B cell (primary cell): ENCODE results near the gene SYNJ2. TPM values are rescaled to one million over a fixed set of nuclear protein-coding genes. Genes with fewer than 3 reads are reported as not detected.

Experiments used
- ATAC-seq: fragments of 200-7000 bp; cut with Tn5 transposase; one replicate; pipeline ENCODE4 v1.10.0; 2021; ENCODE audit warnings: low read depth, mild to moderate bottlenecking, moderate number of reproducible peaks, moderate library complexity
- CTCF ChIA-PET: fragments of 350-600 bp; sonication (Branson Sonifier 250); formaldehyde crosslinking; loops from one replicate; lab custom pipeline; 2021; ENCODE audit warnings: antibody characterized with exemption, inconsistent platforms; lab: Charles Lee
- POLR2A ChIA-PET: fragments of 350-600 bp; sonication (Branson Sonifier 250); formaldehyde crosslinking; loops from one replicate; lab custom pipeline; 2021; ENCODE audit warnings: antibody characterized with exemption; lab: Charles Lee
- DNase-seq: peaks from one replicate; pipeline ENCODE4 v3.0.0; 2013
- H2AFZ ChIP-seq: 2 replicates; pipeline ENCODE4 v1.6.1; 2012; ENCODE audit warnings: mild to moderate bottlenecking, low read depth, low read length; ENCODE audit not compliant: insufficient read depth, poor library complexity, severe bottlenecking
- H3K27ac ChIP-seq, 2 donors: 1 replicate in 1 of 2; 2 replicates in 1 of 2; pipeline ENCODE4 v1.5.1; 2012 to 2013; ENCODE audit warnings: low read length in 2 of 2, mild to moderate bottlenecking in 2 of 2, moderate library complexity in 1 of 2
- H3K27me3 ChIP-seq, 4 experiments: fragments of 200-600 bp in 1 of 4; sonication (generic) in 1 of 4; replicated peaks in 1 of 4; 1 replicate in 2 of 4; 2 replicates in 2 of 4; pipeline versions ENCODE4 v1.6.1 to v1.7.0; 2013 to 2016; ENCODE audit warnings: low read length in 3 of 4, mild to moderate bottlenecking in 2 of 4, mixed read lengths in 1 of 4, moderate library complexity in 1 of 4; ENCODE audit not compliant: insufficient read depth in 4 of 4, control insufficient read depth in 3 of 4; ENCODE audit errors: control extremely low read depth in 1 of 4
- H3K36me3 ChIP-seq, 2 experiments: replicated peaks in 1 of 2; 1 replicate in 1 of 2; 2 replicates in 1 of 2; pipeline versions ENCODE4 v1.6.1 to v1.7.1; 2013; ENCODE audit warnings: low read length in 1 of 2; ENCODE audit not compliant: insufficient read depth in 2 of 2, control insufficient read depth in 1 of 2; ENCODE audit errors: control extremely low read depth in 1 of 2, extremely low read depth in 1 of 2
- H3K4me1 ChIP-seq, 2 donors: fragments of 200-600 bp in 1 of 2; sonication (generic) in 1 of 2; 1 replicate in 1 of 2; 2 replicates in 1 of 2; pipeline versions ENCODE4 v1.5.1 to v1.6.1; 2013 to 2017; ENCODE audit warnings: low read length in 2 of 2; ENCODE audit not compliant: control insufficient read depth in 2 of 2, insufficient read depth in 2 of 2
- H3K4me2 ChIP-seq: replicated peaks from 2 replicates; pipeline ENCODE3; 2012; ENCODE audit warnings: mild to moderate bottlenecking, low read depth, low read length; ENCODE audit not compliant: poor library complexity, severe bottlenecking
- H3K4me3 ChIP-seq, 5 experiments: fragments of 200-600 bp in 1 of 5; sonication (generic) in 1 of 5; 1 replicate in 3 of 5; 2 replicates in 2 of 5; pipeline versions ENCODE4 v1.5.1 to v1.7.0; 2011 to 2016; ENCODE audit warnings: low read length in 4 of 5, mild to moderate bottlenecking in 4 of 5, low read depth in 2 of 5, control low read depth in 1 of 5, moderate library complexity in 1 of 5; ENCODE audit not compliant: insufficient read depth in 1 of 5; ENCODE audit errors: control extremely low read depth in 1 of 5, extremely low read depth in 1 of 5
- H3K79me2 ChIP-seq: fragments of 200-600 bp; sonication (generic); one replicate; pipeline ENCODE4 v1.6.0; 2016; ENCODE audit warnings: low read length; ENCODE audit not compliant: control insufficient read depth, insufficient read depth
- H3K9ac ChIP-seq: fragments of 200-600 bp; sonication (generic); 2 replicates; pipeline ENCODE4 v1.6.1; 2017; ENCODE audit warnings: mild to moderate bottlenecking, low read length, moderate library complexity
- H3K9me3 ChIP-seq, 3 donors: one replicate each; pipeline versions ENCODE4 v1.6.1 to v1.7.1; 2013; ENCODE audit warnings: low read length in 2 of 3; ENCODE audit not compliant: control insufficient read depth in 2 of 3, insufficient read depth in 1 of 3; ENCODE audit errors: control extremely low read depth in 1 of 3
- H4K20me1 ChIP-seq: 2 replicates; pipeline ENCODE4 v1.6.0; 2012; ENCODE audit warnings: mild to moderate bottlenecking, low read length; ENCODE audit not compliant: insufficient read depth, control insufficient read depth, poor library complexity, severe bottlenecking
- H3K27ac Mint-ChIP-seq: one replicate; pipeline ENCODE4 v1.8.0; 2021; ENCODE audit warnings: mixed read lengths
- H3K27me3 Mint-ChIP-seq: one replicate; pipeline ENCODE4 v1.8.0; 2021; ENCODE audit warnings: mixed read lengths
- H3K4me1 Mint-ChIP-seq: one replicate; pipeline ENCODE4 v1.8.0; 2021; ENCODE audit warnings: mixed read lengths
- H3K4me3 Mint-ChIP-seq: one replicate; pipeline ENCODE4 v1.8.0; 2021; ENCODE audit warnings: mixed read lengths
- H3K9me3 Mint-ChIP-seq: one replicate; pipeline ENCODE4 v1.8.0; 2022; ENCODE audit warnings: mixed read lengths; ENCODE audit not compliant: insufficient read depth
- EZH2 ChIP-seq: IDR thresholded peaks from 2 replicates; pipeline ENCODE4 v1.6.1; 2012; ENCODE audit warnings: borderline replicate concordance, low read depth, mild to moderate bottlenecking, moderate library complexity, low read length; ENCODE audit not compliant: insufficient read depth, poor library complexity, severe bottlenecking
- WGBS: methylation state at CpG from one replicate; pipeline ENCODE4 v1.1.5; 2013; ENCODE audit warnings: missing lambda C conversion rate; ENCODE audit not compliant: insufficient coverage; 5-methylcytosine and 5-hydroxymethylcytosine counted together
- intact Hi-C: fragments of 100-400 bp; cut with micrococcal nuclease; formaldehyde crosslinking; loops from one replicate; pipeline ENCODE4 v1.10.0; 2022
- polyA plus RNA-seq: library from polyadenylated mRNA; depleted of rRNA; stranded (reverse); fragments of >200 nt; gene quantifications from 2 replicates; pipeline ENCODE4 v1.2.3, GENCODE V29; 2012
- total RNA-seq, 2 donors: library from RNA; stranded (reverse); fragments of 120-200 nt in 1 of 2; gene quantifications; 1 replicate in 1 of 2; 2 replicates in 1 of 2; pipeline versions ENCODE4 v1.2.3 to v1.2.4, GENCODE V29; 2013 to 2022
- TF ChIP-seq, protein P1 (sequence below): fragments of 200-600 bp; IDR thresholded peaks from one replicate; pipeline ENCODE4 v1.8.0; 2022; ENCODE audit warnings: antibody characterized with exemption, mild to moderate bottlenecking

SYNJ2 gene
- total and polyA plus RNA-seq, 2 donors (not counting 1 experiment from before 2014, with no cell fraction given), result 5.2 to 11.4 TPM

DNA sequence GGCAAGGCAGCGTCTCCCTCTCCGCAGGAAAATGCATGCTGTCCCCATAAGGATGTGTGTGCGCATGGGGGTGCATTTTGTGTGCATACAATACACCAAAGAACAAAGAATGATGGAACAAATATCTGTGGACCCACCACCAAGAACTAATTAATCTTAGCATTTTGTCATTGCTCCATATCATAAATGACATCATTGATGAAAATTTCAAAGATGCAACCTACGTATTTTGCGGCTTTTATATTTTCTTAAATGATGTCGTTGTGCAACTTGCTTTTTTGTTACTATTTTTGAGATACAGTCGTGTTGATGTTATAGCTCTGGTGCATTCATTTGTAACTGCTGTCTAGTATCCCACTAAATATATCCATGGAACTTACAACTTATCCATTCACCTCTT, 96.7 kb downstream of the SYNJ2 start:
- Histone ChIP-seq H3K4me1 (no peaks in the 10 kb centered on the region), H3K4me2 (no peak overlapping the region), H3K36me3 (peaks cover 3 to 22% of the 10 kb centered on the region in 2 experiments), H2AFZ (no peak overlapping the region), H4K20me1 (no peaks in the 10 kb centered on the region), H3K27me3 (no peaks in the 10 kb centered on the region), H3K79me2 (no peaks in the 10 kb centered on the region), H3K9me3 (no peaks in the 10 kb centered on the region), H3K4me3 (no peak overlapping the region), H3K27ac (no peak overlapping the region), H3K9ac (no peak overlapping the region)
- H3K9me3 Mint-ChIP-seq, result no peaks in the 10 kb centered on the region
- WGBS, result 100% methylated on average over 1 of the region's 7 CpGs
- no peaks in the 10 kb centered on the region for H3K4me1 Mint-ChIP-seq
- CTCF ChIA-PET, result interaction anchor here (0.7 kb wide), 1 partner anchor 52 kb away, joined by 3 read pairs; no protein-coding TSS in a partner anchor
- TF ChIP-seq EZH2, result no peak
- TF ChIP-seq, protein P1, sequence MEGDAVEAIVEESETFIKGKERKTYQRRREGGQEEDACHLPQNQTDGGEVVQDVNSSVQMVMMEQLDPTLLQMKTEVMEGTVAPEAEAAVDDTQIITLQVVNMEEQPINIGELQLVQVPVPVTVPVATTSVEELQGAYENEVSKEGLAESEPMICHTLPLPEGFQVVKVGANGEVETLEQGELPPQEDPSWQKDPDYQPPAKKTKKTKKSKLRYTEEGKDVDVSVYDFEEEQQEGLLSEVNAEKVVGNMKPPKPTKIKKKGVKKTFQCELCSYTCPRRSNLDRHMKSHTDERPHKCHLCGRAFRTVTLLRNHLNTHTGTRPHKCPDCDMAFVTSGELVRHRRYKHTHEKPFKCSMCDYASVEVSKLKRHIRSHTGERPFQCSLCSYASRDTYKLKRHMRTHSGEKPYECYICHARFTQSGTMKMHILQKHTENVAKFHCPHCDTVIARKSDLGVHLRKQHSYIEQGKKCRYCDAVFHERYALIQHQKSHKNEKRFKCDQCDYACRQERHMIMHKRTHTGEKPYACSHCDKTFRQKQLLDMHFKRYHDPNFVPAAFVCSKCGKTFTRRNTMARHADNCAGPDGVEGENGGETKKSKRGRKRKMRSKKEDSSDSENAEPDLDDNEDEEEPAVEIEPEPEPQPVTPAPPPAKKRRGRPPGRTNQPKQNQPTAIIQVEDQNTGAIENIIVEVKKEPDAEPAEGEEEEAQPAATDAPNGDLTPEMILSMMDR, result no peak
- intact Hi-C loops, result no loop called here
- H3K27ac Mint-ChIP-seq, result no peak overlapping the region
- POLR2A ChIA-PET, result no interaction called here
- DNase-seq (no peak), ATAC-seq (no peak)
- no peaks in the 10 kb centered on the region for H3K27me3 Mint-ChIP-seq
- no peak overlapping the region for H3K4me3 Mint-ChIP-seq

- CTCF ChIA-PET, result no interaction called here
Observed at GRCh38 chr6:158080849-158081656, 99.4 kb downstream of the SYNJ2 start.

More at GRCh38 chr6:158080849-158081656, 99.4 kb downstream of the SYNJ2 start:
- Mint-ChIP-seq H3K27ac (no peak overlapping the region), H3K4me3 (no peak overlapping the region), H3K27me3 (no peaks in the 10 kb centered on the region), H3K9me3 (no peaks in the 10 kb centered on the region), H3K4me1 (no peaks in the 10 kb centered on the region)
- DNase-seq (no peak), ATAC-seq (no peak)
- Histone ChIP-seq H3K9ac (no peak overlapping the region), H4K20me1 (no peaks in the 10 kb centered on the region), H3K4me1 (no peaks in the 10 kb centered on the region), H3K79me2 (no peaks in the 10 kb centered on the region), H3K9me3 (no peaks in the 10 kb centered on the region), H3K4me3 (no peak overlapping the region), H2AFZ (no peak overlapping the region), H3K36me3 (peaks cover 0 to 36% of the 10 kb centered on the region in 2 experiments), H3K4me2 (no peak overlapping the region), H3K27me3 (no peaks in the 10 kb centered on the region), H3K27ac (no peak overlapping the region)
- 90% methylated on average over 18 of the region's 18 CpGs for WGBS
- POLR2A ChIA-PET, result no interaction called here
- intact Hi-C loops, result no loop called here
- TF ChIP-seq EZH2, result no peak
- TF ChIP-seq, protein P1, result no peak
